Neural progenitor cell (in vitro differentiated cells): ENCODE data around the gene LDB2. TPM values are rescaled to one million over a fixed set of nuclear protein-coding genes. Genes with fewer than 3 reads are reported as not detected.

Experiments
- DNase-seq: peaks from one replicate; pipeline ENCODE4 v3.0.0-alpha.2; 2016; ENCODE audit warnings: low spot score
- H2AFZ ChIP-seq: fragments of 200-600 bp; sonication (generic); replicated peaks from 2 replicates; pipeline ENCODE4 v1.6.1; 2016; ENCODE audit warnings: antibody characterized with exemption
- H3F3A ChIP-seq: fragments of 200-600 bp; sonication (generic); 2 replicates; pipeline ENCODE4 v1.6.1; 2016; ENCODE audit warnings: antibody characterized with exemption, low read depth
- H3K27ac ChIP-seq: fragments of 200-600 bp; sonication (generic); 2 replicates; pipeline ENCODE4 v1.5.1; 2016; ENCODE audit warnings: mild to moderate bottlenecking
- H3K27me3 ChIP-seq: fragments of 200-600 bp; sonication (generic); 2 replicates; pipeline ENCODE4 v1.6.1; 2016; ENCODE audit warnings: mild to moderate bottlenecking, moderate library complexity
- H3K36me3 ChIP-seq: fragments of 200-600 bp; sonication (generic); 2 replicates; pipeline ENCODE4 v1.5.1; 2016
- H3K4me1 ChIP-seq: fragments of 200-600 bp; sonication (generic); 2 replicates; pipeline ENCODE4 v1.6.1; 2016; ENCODE audit warnings: mixed run types
- H3K4me2 ChIP-seq: fragments of 200-600 bp; sonication (generic); 2 replicates; pipeline ENCODE4 v1.6.1; 2016
- H3K4me3 ChIP-seq: fragments of 200-600 bp; sonication (generic); 2 replicates; pipeline ENCODE4 v1.5.1; 2016
- H3K79me2 ChIP-seq: fragments of 200-600 bp; sonication (generic); 2 replicates; pipeline ENCODE4 v1.6.1; 2016; ENCODE audit warnings: low read depth
- H3K9ac ChIP-seq: fragments of 200-600 bp; sonication (generic); 2 replicates; pipeline ENCODE4 v1.6.1; 2016
- H3K9me3 ChIP-seq: fragments of 200-600 bp; sonication (generic); 2 replicates; pipeline ENCODE4 v1.5.1; 2016; ENCODE audit warnings: low read depth
- H4K20me1 ChIP-seq: fragments of 200-600 bp; sonication (generic); 2 replicates; pipeline ENCODE4 v1.6.1; 2016; ENCODE audit warnings: low read depth
- H3K27ac Mint-ChIP-seq: 3 replicates; pipeline ENCODE4 v1.8.0; 2021; ENCODE audit warnings: mixed read lengths
- H3K27me3 Mint-ChIP-seq: 2 replicates; pipeline ENCODE4 v1.8.0; 2022; ENCODE audit warnings: low read depth, mild to moderate bottlenecking, inconsistent platforms, moderate library complexity, mixed read lengths; ENCODE audit not compliant: insufficient read depth
- H3K36me3 Mint-ChIP-seq: 3 replicates; pipeline ENCODE4 v1.8.0; 2021; ENCODE audit warnings: mixed read lengths
- H3K4me1 Mint-ChIP-seq: 3 replicates; pipeline ENCODE4 v1.8.0; 2021; ENCODE audit warnings: mixed read lengths
- H3K4me3 Mint-ChIP-seq: 3 replicates; pipeline ENCODE4 v1.8.0; 2021; ENCODE audit warnings: mild to moderate bottlenecking, moderate library complexity, mixed read lengths
- H3K9me3 Mint-ChIP-seq: 3 replicates; pipeline ENCODE4 v1.8.0; 2020; ENCODE audit warnings: mixed read lengths
- CTCF ChIP-seq: fragments of 200-600 bp; sonication (generic); IDR thresholded peaks from 2 replicates; pipeline ENCODE4 v1.5.1; 2017; ENCODE audit warnings: antibody characterized with exemption, mild to moderate bottlenecking
- EZH2 ChIP-seq: fragments of 200-600 bp; sonication (generic); IDR thresholded peaks from 2 replicates; pipeline ENCODE4 v1.6.1; 2017; ENCODE audit warnings: antibody characterized with exemption, mild to moderate bottlenecking, moderate library complexity
- EZH2phosphoT487 ChIP-seq: fragments of 200-600 bp; sonication (generic); IDR thresholded peaks from 2 replicates; pipeline ENCODE4 v1.6.1; 2017; ENCODE audit warnings: antibody characterized with exemption
- total RNA-seq: library from RNA; depleted of rRNA; stranded (reverse); fragments of >200 nt; gene quantifications from 2 replicates; pipeline ENCODE4 v1.2.3, GENCODE V29; 2015; ENCODE audit warnings: low replicate concordance

The LDB2 gene
- total RNA-seq, 1 donor from 2014 or later: 24.3 TPM

DNA sequence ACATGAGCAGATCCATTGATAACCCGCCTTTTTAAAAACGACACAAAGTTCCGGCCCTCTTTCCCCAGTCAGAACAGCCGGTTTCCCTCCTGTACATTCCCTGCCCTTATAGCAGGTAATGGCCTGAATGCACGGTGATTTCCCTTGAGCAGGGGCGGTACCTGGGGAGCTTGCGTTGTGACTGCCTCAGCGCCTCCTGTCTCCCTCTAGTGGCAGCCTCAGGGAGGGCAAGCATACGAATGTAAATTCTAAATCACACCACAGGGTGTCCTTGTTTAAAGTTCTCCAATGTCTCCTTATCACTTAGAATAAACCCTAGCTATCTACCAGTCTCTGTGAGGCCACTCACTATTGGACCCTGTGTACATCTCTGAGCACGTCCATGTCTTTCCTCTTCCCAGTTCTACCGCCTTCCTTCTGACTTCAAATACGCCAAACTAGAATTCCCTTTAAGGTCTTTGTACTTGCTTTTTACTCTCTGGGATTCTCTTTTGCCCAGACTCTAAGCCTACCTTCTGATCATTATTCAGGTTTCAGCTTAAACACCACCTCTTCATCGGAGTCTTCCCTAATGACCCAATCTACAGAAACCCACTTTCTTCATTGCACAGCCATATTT lies 18.4 kb upstream of the LDB2 start:
- Histone ChIP-seq H3F3A (peaks cover 5% of the 10 kb centered on the region), H3K4me1 (peaks cover 10% of the 10 kb centered on the region), H3K9ac (no peak overlapping the region), H3K27ac (no peak overlapping the region), H3K4me3 (no peak overlapping the region), H4K20me1 (no peaks in the 10 kb centered on the region), H2AFZ (no peak overlapping the region), H3K4me2 (no peak overlapping the region), H3K79me2 (no peaks in the 10 kb centered on the region), H3K36me3 (no peaks in the 10 kb centered on the region), H3K27me3 (no peaks in the 10 kb centered on the region), H3K9me3 (no peaks in the 10 kb centered on the region)
- peaks cover 8% of the 10 kb centered on the region for H3K9me3 Mint-ChIP-seq
- TF ChIP-seq EZH2phosphoT487 (no peak), CTCF (peak; percentile 82), EZH2 (no peak)
- H3K36me3 Mint-ChIP-seq: no peaks in the 10 kb centered on the region
- H3K27ac Mint-ChIP-seq: no peak overlapping the region
- no peaks in the 10 kb centered on the region for H3K27me3 Mint-ChIP-seq
- H3K4me1 Mint-ChIP-seq: peaks cover 11% of the 10 kb centered on the region
- peak; percentile 68 for DNase-seq
- H3K4me3 Mint-ChIP-seq: no peak overlapping the region

DNA sequence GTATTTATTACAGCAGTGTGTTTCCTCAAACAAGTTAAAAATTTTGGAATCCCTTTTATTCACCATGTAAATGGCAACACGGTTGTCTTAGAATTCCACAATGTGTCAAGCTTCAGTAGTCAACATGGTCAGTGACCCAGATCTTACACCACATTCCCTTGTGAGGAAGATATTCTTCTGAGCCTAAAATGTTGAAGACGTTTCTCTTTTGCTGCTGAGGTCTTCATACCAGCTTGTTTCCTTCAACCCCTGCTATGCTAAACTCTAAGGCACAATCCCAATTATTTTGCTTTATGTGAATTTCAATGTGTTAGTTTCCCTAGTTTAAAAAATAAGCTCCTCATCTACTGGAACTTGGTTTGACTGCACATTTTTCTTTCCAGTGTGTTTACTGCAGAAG lies 17.6 kb upstream of the LDB2 start:
- H3K4me1 Mint-ChIP-seq: peaks cover 11% of the 10 kb centered on the region
- Histone ChIP-seq H3K9ac (no peak overlapping the region), H3K4me3 (no peak overlapping the region), H3F3A (peaks cover 5% of the 10 kb centered on the region), H3K27ac (no peak overlapping the region), H3K79me2 (no peaks in the 10 kb centered on the region), H3K27me3 (no peaks in the 10 kb centered on the region), H4K20me1 (no peaks in the 10 kb centered on the region), H2AFZ (no peak overlapping the region), H3K9me3 (no peaks in the 10 kb centered on the region), H3K36me3 (no peaks in the 10 kb centered on the region), H3K4me2 (no peak overlapping the region), H3K4me1 (peaks cover 10% of the 10 kb centered on the region)
- no peak for TF ChIP-seq CTCF
- TF ChIP-seq EZH2: no peak
- no peak for DNase-seq
- peaks cover 8% of the 10 kb centered on the region for H3K9me3 Mint-ChIP-seq
- H3K27me3 Mint-ChIP-seq: peaks cover 2% of the 10 kb centered on the region
- H3K4me3 Mint-ChIP-seq: no peak overlapping the region
- no peaks in the 10 kb centered on the region for H3K36me3 Mint-ChIP-seq
- H3K27ac Mint-ChIP-seq: peak overlapping the region; percentile 54

GRCh38 chr4:16914208-16914607 lies 15.8 kb upstream of the LDB2 start:
- H3K4me3 Mint-ChIP-seq: no peak overlapping the region
- H3K9me3 Mint-ChIP-seq: peaks cover 8% of the 10 kb centered on the region
- no peaks in the 10 kb centered on the region for H3K36me3 ChIP-seq

More at GRCh38 chr4:16914208-16914607, 15.8 kb upstream of the LDB2 start:
- H4K20me1 ChIP-seq: no peaks in the 10 kb centered on the region
- peaks cover 10% of the 10 kb centered on the region for H3K4me1 ChIP-seq
- H3K27me3 ChIP-seq: no peaks in the 10 kb centered on the region
- TF ChIP-seq EZH2 (no peak), CTCF (peak; percentile 38)
- peaks cover 5% of the 10 kb centered on the region for H3F3A ChIP-seq
- H3K27me3 Mint-ChIP-seq: peaks cover 2% of the 10 kb centered on the region
- no peak overlapping the region for H3K27ac Mint-ChIP-seq
- no peak overlapping the region for H3K9ac ChIP-seq
- H2AFZ ChIP-seq: no peak overlapping the region
- H3K4me1 Mint-ChIP-seq: peaks cover 21% of the 10 kb centered on the region
- no peak overlapping the region for H3K4me3 ChIP-seq
- no peaks in the 10 kb centered on the region for H3K79me2 ChIP-seq
- H3K9me3 ChIP-seq: no peaks in the 10 kb centered on the region
- H3K27ac ChIP-seq: no peak overlapping the region
- peak; percentile 24 for DNase-seq
- H3K36me3 Mint-ChIP-seq: no peaks in the 10 kb centered on the region
- no peak overlapping the region for H3K4me2 ChIP-seq
